Neural progenitor cell (in vitro differentiated cells): ENCODE results near the gene RPS19.

ENCODE experiments used
- CTCF ChIP-seq: fragments of 200-600 bp; sonication (generic); IDR thresholded peaks from 2 replicates; pipeline ENCODE4 v1.5.1; 2017; ENCODE audit warnings: antibody characterized with exemption, mild to moderate bottlenecking
- EZH2 ChIP-seq: fragments of 200-600 bp; sonication (generic); IDR thresholded peaks from 2 replicates; pipeline ENCODE4 v1.6.1; 2017; ENCODE audit warnings: antibody characterized with exemption, mild to moderate bottlenecking, moderate library complexity
- EZH2phosphoT487 ChIP-seq: fragments of 200-600 bp; sonication (generic); IDR thresholded peaks from 2 replicates; pipeline ENCODE4 v1.6.1; 2017; ENCODE audit warnings: antibody characterized with exemption

DNA sequence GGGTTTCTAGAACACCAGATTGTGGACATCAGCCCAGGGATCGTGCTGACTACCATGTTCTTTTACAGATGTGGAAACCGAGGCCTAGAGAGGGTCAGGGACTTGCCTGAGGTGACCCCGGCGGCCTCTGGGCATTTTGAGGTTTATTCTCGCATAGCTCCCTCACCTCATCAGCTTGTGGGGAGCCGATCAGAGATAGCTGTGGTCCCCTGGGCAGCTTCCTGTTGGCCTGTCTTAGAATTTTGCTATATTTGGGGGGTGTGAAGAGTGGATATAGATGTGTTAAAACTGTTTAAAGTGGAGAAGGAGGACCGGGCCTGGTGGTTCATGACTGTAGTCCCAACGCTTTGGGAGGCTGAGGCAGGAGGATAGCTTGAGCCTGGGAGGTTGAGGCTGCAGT lies 29.8 kb downstream of the RPS19 start:
- no peak for TF ChIP-seq EZH2
- TF ChIP-seq CTCF, result no peak
- TF ChIP-seq EZH2phosphoT487, result no peak
